BJ (cell line): ENCODE data around the gene LRTM2. TPM values are rescaled to one million over a fixed set of nuclear protein-coding genes. Genes with fewer than 3 reads are reported as not detected.

Experiments used
- CTCF ChIA-PET: fragments of 350-600 bp; formaldehyde crosslinking; extraction: SDS; loops from one replicate; lab custom pipeline; 2021; ENCODE audit warnings: antibody characterized with exemption, inconsistent platforms; lab: Yijun Ruan, JAX
- POLR2A ChIA-PET: fragments of 300-600 bp; sonication (Branson Sonifier 250); formaldehyde crosslinking; extraction: SDS; loops from one replicate; lab custom pipeline; 2021; ENCODE audit warnings: antibody characterized with exemption; lab: Charles Lee
- DNase-seq: peaks from one replicate; pipeline ENCODE4 v3.0.0-alpha.2; 2011; ENCODE audit warnings: low read depth
- H3K27me3 ChIP-seq: 2 replicates; pipeline ENCODE4 v1.6.0; 2011; ENCODE audit warnings: low read length; ENCODE audit not compliant: control insufficient read depth, insufficient read depth
- H3K36me3 ChIP-seq: 2 replicates; pipeline ENCODE4 v1.5.1; 2011; ENCODE audit warnings: low read length; ENCODE audit not compliant: control insufficient read depth, insufficient read depth
- H3K4me3 ChIP-seq: 2 replicates; pipeline ENCODE4 v1.5.1; 2011; ENCODE audit warnings: low read depth, mild to moderate bottlenecking, control low read depth, low read length
- CTCF ChIP-seq: IDR thresholded peaks from 2 replicates; pipeline ENCODE4 v1.5.1; 2011; ENCODE audit warnings: low read depth, mild to moderate bottlenecking, control low read depth, inconsistent platforms, low read length, moderate library complexity; ENCODE audit not compliant: insufficient read depth
- polyA plus RNA-seq: library from polyadenylated mRNA; depleted of rRNA; stranded (reverse); fragments of >200 nt; gene quantifications from 2 replicates; pipeline ENCODE4 v1.2.3, GENCODE V29; 2011; rRNA removed

The LRTM2 gene
- polyA plus RNA-seq, 1 experiment: not detected

- H3K4me3 ChIP-seq: no peak overlapping the region
- ChIA-PET POLR2A (no interaction called here), CTCF (interaction anchor here (0.9 kb wide), 1 partner anchor 56 kb away, joined by 3 read pairs; no protein-coding TSS in a partner anchor)
- no peak for DNase-seq
- no peaks in the 10 kb centered on the region for H3K36me3 ChIP-seq
- peaks cover 20% of the 10 kb centered on the region for H3K27me3 ChIP-seq
- TF ChIP-seq CTCF: no peak
These were observed 62.6 kb downstream of the LRTM2 start for GRCh38 chr12:1882850-1883470.

- ChIA-PET CTCF (no interaction called here), POLR2A (no interaction called here)
- H3K27me3 ChIP-seq: peaks cover 20% of the 10 kb centered on the region
These were observed 63.1 kb downstream of the LRTM2 start for GRCh38 chr12:1883513-1883912.

GRCh38 chr12:1884651-1885050 is 64.3 kb downstream of the LRTM2 start:
- Histone ChIP-seq H3K27me3 (peaks cover 16% of the 10 kb centered on the region), H3K4me3 (no peak overlapping the region), H3K36me3 (no peaks in the 10 kb centered on the region)
- DNase-seq: no peak
- TF ChIP-seq CTCF: no peak
- ChIA-PET POLR2A (no interaction called here), CTCF (no interaction called here)

More at GRCh38 chr12:1883513-1883912, 63.1 kb downstream of the LRTM2 start:
- TF ChIP-seq CTCF: no peak
- Histone ChIP-seq H3K36me3 (no peaks in the 10 kb centered on the region), H3K4me3 (no peak overlapping the region)
- no peak for DNase-seq

GRCh38 chr12:1885082-1885596 is 64.8 kb downstream of the LRTM2 start:
- CTCF ChIA-PET: no interaction called here
- POLR2A ChIA-PET: no interaction called here
- Histone ChIP-seq H3K27me3 (peaks cover 16% of the 10 kb centered on the region), H3K36me3 (no peaks in the 10 kb centered on the region), H3K4me3 (no peak overlapping the region)
- DNase-seq: no peak
- no peak for TF ChIP-seq CTCF

- DNase-seq: no peak
- ChIA-PET CTCF (no interaction called here), POLR2A (no interaction called here)
- H3K27me3 ChIP-seq: peaks cover 17% of the 10 kb centered on the region
- TF ChIP-seq CTCF: no peak
- H3K4me3 ChIP-seq: no peak overlapping the region
- no peaks in the 10 kb centered on the region for H3K36me3 ChIP-seq
These were observed 65.4 kb downstream of the LRTM2 start for GRCh38 chr12:1885599-1886245.

Other genes starting within 250 kb of the LRTM2 start
- 4.9 and 9.4 TPM in 2 replicates for gene FBXL14, start 226.0 kb upstream of the LRTM2 start, polyA plus RNA-seq
- 38.7 and 57.3 TPM in 2 replicates for gene WNT5B, start 191.3 kb upstream of the LRTM2 start, polyA plus RNA-seq
- 17.5 and 32.1 TPM in 2 replicates for gene ADIPOR2, start 129.5 kb upstream of the LRTM2 start, polyA plus RNA-seq
- gene CACNA2D4, start 98.1 kb downstream of the LRTM2 start, polyA plus RNA-seq: 0.39 TPM in 2 replicates
- 25.8 and 29.1 TPM in 2 replicates for gene DCP1B, start 183.9 kb downstream of the LRTM2 start, polyA plus RNA-seq
- gene CACNA1C, start 232.4 kb downstream of the LRTM2 start, polyA plus RNA-seq: 10.2 and 14.7 TPM in 2 replicates